Endothelial cell of umbilical vein (primary cell): ENCODE results near the gene DEUP1. TPM values are rescaled to one million over a fixed set of nuclear protein-coding genes. Genes with fewer than 3 reads are reported as not detected.

Experiments used
- BruUV-seq: library from RNA; stranded (reverse); fragments of 400-500 nt; replicated peaks from 2 replicates; lab custom pipeline; 2021; lab: Mats Ljungman, UMichigan
- CTCF ChIA-PET: fragments of 300-600, 350-600 bp; sonication (Branson Sonifier 250); formaldehyde crosslinking; loops from one replicate; lab custom pipeline; 2021; ENCODE audit warnings: antibody characterized with exemption, inconsistent platforms; lab: Charles Lee
- POLR2A ChIA-PET: fragments of 300-600, 350-600 bp; sonication (Branson Sonifier 250); formaldehyde crosslinking; loops from one replicate; lab custom pipeline; 2021; ENCODE audit warnings: antibody characterized with exemption, inconsistent platforms; lab: Charles Lee
- DNase-seq: peaks from one replicate; pipeline ENCODE4 v3.0.0-alpha.2; 2011; ENCODE audit warnings: low read depth, low spot score
- FAIRE-seq: peaks from 2 replicates; lab custom pipeline; 2011; peaks lifted over from hg19 to GRCh38; lab: Jason Lieb, UNC
- H2AFZ ChIP-seq: 2 replicates; pipeline ENCODE4 v1.6.0; 2012; ENCODE audit warnings: low read depth, low read length, control low read depth, inconsistent platforms
- H3K27ac ChIP-seq: 2 replicates; pipeline ENCODE4 v1.5.1; 2011; ENCODE audit warnings: low read depth, mild to moderate bottlenecking, control low read depth, low read length, moderate library complexity; ENCODE audit not compliant: insufficient read depth
- H3K27me3 ChIP-seq, 2 experiments: 2 replicates each; pipeline versions ENCODE4 v1.6.0 to v1.6.1; 2011; ENCODE audit warnings: low read length in 2 of 2, mixed read lengths in 1 of 2; ENCODE audit not compliant: control insufficient read depth in 2 of 2, insufficient read depth in 2 of 2
- H3K36me3 ChIP-seq, 2 experiments: 2 replicates in 1 of 2; 3 replicates in 1 of 2; pipeline ENCODE4 v1.5.1; 2011; ENCODE audit warnings: low read length in 2 of 2, mild to moderate bottlenecking in 1 of 2, moderate library complexity in 1 of 2; ENCODE audit not compliant: control insufficient read depth in 2 of 2, insufficient read depth in 2 of 2; ENCODE audit errors: extremely low read depth in 1 of 2
- H3K4me1 ChIP-seq: 3 replicates; pipeline ENCODE4 v1.5.1; 2011; ENCODE audit warnings: mild to moderate bottlenecking, low read length; ENCODE audit not compliant: control insufficient read depth, insufficient read depth; ENCODE audit errors: extremely low read depth
- H3K4me2 ChIP-seq: 2 replicates; pipeline ENCODE4 v1.6.1; 2011; ENCODE audit warnings: low read length, control low read depth, mixed read lengths; ENCODE audit not compliant: insufficient read depth
- H3K4me3 ChIP-seq, 3 experiments: fragments of 200-600 bp in 1 of 3; sonication (generic), shearing (Covaris generic) in 1 of 3; replicated peaks in 1 of 3; 2 replicates each; pipeline ENCODE4 v1.5.1; 2011 to 2016; ENCODE audit warnings: control low read depth in 3 of 3, low read length in 3 of 3, mild to moderate bottlenecking in 2 of 3, inconsistent platforms in 1 of 3, low read depth in 1 of 3, moderate library complexity in 1 of 3; ENCODE audit not compliant: insufficient read depth in 1 of 3
- H3K79me2 ChIP-seq: 2 replicates; pipeline ENCODE4 v1.6.0; 2012; ENCODE audit warnings: low read length, inconsistent platforms; ENCODE audit not compliant: control insufficient read depth, insufficient read depth
- H3K9ac ChIP-seq: replicated peaks from 2 replicates; pipeline ENCODE3; 2011; ENCODE audit warnings: low read length, control low read depth; ENCODE audit not compliant: insufficient read depth; ENCODE audit errors: extremely low read depth
- H3K9me1 ChIP-seq: replicated peaks from 3 replicates; pipeline ENCODE4 v1.6.0; 2011; ENCODE audit warnings: mild to moderate bottlenecking, low read length; ENCODE audit not compliant: control insufficient read depth, insufficient read depth; ENCODE audit errors: extremely low read depth
- H3K9me3 ChIP-seq: replicated peaks from 2 replicates; pipeline ENCODE4 v1.5.1; 2012; ENCODE audit warnings: low read length, inconsistent platforms; ENCODE audit not compliant: control insufficient read depth, insufficient read depth
- H4K20me1 ChIP-seq: replicated peaks from 2 replicates; pipeline ENCODE3; 2011; ENCODE audit warnings: mild to moderate bottlenecking, low read length; ENCODE audit not compliant: control insufficient read depth, insufficient read depth; ENCODE audit errors: extremely low read depth
- CTCF ChIP-seq, 2 donors: IDR thresholded peaks; 1 replicate in 1 of 2; 2 replicates in 1 of 2; pipeline ENCODE4 v1.5.1; 2011; ENCODE audit warnings: low read length in 2 of 2, mild to moderate bottlenecking in 2 of 2, moderate library complexity in 2 of 2, control low read depth in 1 of 2, inconsistent platforms in 1 of 2, low read depth in 1 of 2; ENCODE audit not compliant: insufficient read depth in 1 of 2; ENCODE audit errors: extremely low read depth in 1 of 2
- EZH2 ChIP-seq: IDR thresholded peaks from 2 replicates; pipeline ENCODE4 v1.6.1; 2012; ENCODE audit warnings: borderline replicate concordance, low read depth, mild to moderate bottlenecking, moderate library complexity, low read length, inconsistent platforms; ENCODE audit not compliant: severe bottlenecking
- FOS ChIP-seq: IDR thresholded peaks from 2 replicates; pipeline ENCODE4 v1.6.1; 2011; ENCODE audit warnings: mild to moderate bottlenecking, low read length, moderate library complexity, borderline replicate concordance; ENCODE audit not compliant: insufficient read depth
- GATA2 ChIP-seq: IDR thresholded peaks from 2 replicates; pipeline ENCODE4 v1.7.0; 2011; ENCODE audit warnings: low read depth, mild to moderate bottlenecking, moderate library complexity, mixed read lengths, low read length; ENCODE audit not compliant: insufficient read length, insufficient read depth
- JUN ChIP-seq: IDR thresholded peaks from 2 replicates; pipeline ENCODE4 v1.6.1; 2011; ENCODE audit warnings: borderline replicate concordance, low read depth; ENCODE audit not compliant: insufficient read length, insufficient read depth
- MAX ChIP-seq: IDR thresholded peaks from 2 replicates; pipeline ENCODE4 v1.6.1; 2011; ENCODE audit not compliant: insufficient read depth, insufficient read length
- MYC ChIP-seq: IDR thresholded peaks from one replicate; pipeline ENCODE4 v1.6.1; 2011; ENCODE audit warnings: mild to moderate bottlenecking, low read depth, low read length
- POLR2A ChIP-seq: IDR thresholded peaks from 2 replicates; pipeline ENCODE4 v1.6.1; 2012; ENCODE audit warnings: low read depth, mild to moderate bottlenecking, control low read depth, low read length
- POLR2AphosphoS5 ChIP-seq: IDR thresholded peaks from 2 replicates; pipeline ENCODE4 v1.6.1; 2012; ENCODE audit warnings: low read depth, mild to moderate bottlenecking, control low read depth, low read length, moderate library complexity; ENCODE audit not compliant: insufficient read depth
- dilution Hi-C: fragments of 300-500 bp; cut with MboI; formaldehyde crosslinking; loops from one replicate; pipeline ENCODE4 v1.15.0; 2019; ENCODE audit warnings: low sequenced_read_pairs; ENCODE audit not compliant: extremely low pct_ligation_motif_present
- intact Hi-C: fragments of 100-400 bp; cut with micrococcal nuclease; formaldehyde crosslinking; loops from one replicate; pipeline ENCODE4 v1.10.0; 2022
- polyA plus RNA-seq, 4 experiments: library from polyadenylated mRNA; depleted of rRNA in 3 of 4; stranded (reverse) in 3 of 4; unstranded in 1 of 4; fragments of >200 nt; gene quantifications; 2 replicates each; pipeline versions ENCODE4 v1.2.1 to v1.2.3, GENCODE V29; 2011 to 2012; ENCODE audit warnings: missing spikeins in 1 of 4
- total RNA-seq: library from RNA; stranded (reverse); gene quantifications from 2 replicates; pipeline ENCODE4 v1.2.3, GENCODE V29; 2021

Gene DEUP1
- total and polyA plus RNA-seq, 2 donors (not counting 3 experiments of a cell fraction or from before 2014, with no cell fraction given): not detected

GRCh38 chr11:93393386-93393785 is 62.8 kb downstream of the DEUP1 start:
- Histone ChIP-seq H3K27me3 (no peaks in the 10 kb centered on the region), H3K9me1 (no peaks in the 10 kb centered on the region), H3K9me3 (no peaks in the 10 kb centered on the region), H2AFZ (no peak overlapping the region), H3K36me3 (no peaks in the 10 kb centered on the region), H3K9ac (no peak overlapping the region), H3K79me2 (no peaks in the 10 kb centered on the region), H4K20me1 (no peaks in the 10 kb centered on the region), H3K27ac (no peak overlapping the region), H3K4me2 (no peak overlapping the region), H3K4me3 (no peak overlapping the region), H3K4me1 (no peaks in the 10 kb centered on the region)
- BruUV-seq: no TSS peak
- FAIRE-seq (no peak), DNase-seq (no peak)
- TF ChIP-seq CTCF (IDR thresholded peaks at IDR 0.05; ENCODE audit: extremely low read depth in 1 of 2, insufficient read depth in 1 of 2, low read depth in 1 of 2, low read length in 2 of 2) (no peak), POLR2A (no peak), FOS (no peak), JUN (no peak), EZH2 (no peak), MYC (no peak), MAX (no peak), POLR2AphosphoS5 (no peak), GATA2 (no peak)
- ChIA-PET CTCF (interaction anchor here (1.1 to 1.5 kb wide), 2 partner anchors 9 to 11 kb away, joined by 3 to 4 read pairs; no protein-coding TSS in a partner anchor), POLR2A (no interaction called here)
- dilution Hi-C loops (no loop called here), intact Hi-C loops (no loop called here)
